HG03342 (cell line): ENCODE measurements around the gene BSND.

ENCODE experiments used
- ATAC-seq: cut with Tn5 transposase; IDR thresholded peaks from one replicate; pipeline ENCODE4 v1.9.1; 2021; ENCODE audit warnings: mild to moderate bottlenecking, moderate library complexity; ENCODE audit not compliant: unreplicated experiment

Gene BSND

GRCh38 chr1:55044617-55045397, 46.1 kb downstream of the BSND start:
- ATAC-seq, result no peak

- no peak for ATAC-seq
These were observed 46.7 kb downstream of the BSND start for GRCh38 chr1:55045430-55045829.

DNA sequence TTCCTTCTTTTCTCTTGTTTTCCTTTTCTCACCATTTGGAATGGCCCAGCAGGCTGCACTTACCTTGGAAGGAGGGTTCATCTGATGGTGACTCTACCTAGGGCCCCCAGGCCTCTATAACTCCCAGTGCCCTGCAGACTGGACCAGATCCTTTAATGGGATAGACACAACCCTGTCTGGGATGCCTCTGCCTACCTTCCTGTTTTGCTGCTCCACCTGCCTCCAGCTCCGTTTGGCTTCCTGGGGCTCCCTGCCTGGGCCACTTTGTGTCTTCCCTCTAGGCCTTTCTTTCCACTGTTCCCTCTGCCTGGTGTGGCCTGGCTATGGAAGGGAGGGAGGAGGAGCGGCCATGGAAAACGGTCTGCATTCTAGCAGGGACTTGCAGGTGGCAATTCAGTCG, 48.1 kb downstream of the BSND start:
- no peak for ATAC-seq

- no peak for ATAC-seq
These were observed 48.9 kb downstream of the BSND start for GRCh38 chr1:55047611-55048010.

DNA sequence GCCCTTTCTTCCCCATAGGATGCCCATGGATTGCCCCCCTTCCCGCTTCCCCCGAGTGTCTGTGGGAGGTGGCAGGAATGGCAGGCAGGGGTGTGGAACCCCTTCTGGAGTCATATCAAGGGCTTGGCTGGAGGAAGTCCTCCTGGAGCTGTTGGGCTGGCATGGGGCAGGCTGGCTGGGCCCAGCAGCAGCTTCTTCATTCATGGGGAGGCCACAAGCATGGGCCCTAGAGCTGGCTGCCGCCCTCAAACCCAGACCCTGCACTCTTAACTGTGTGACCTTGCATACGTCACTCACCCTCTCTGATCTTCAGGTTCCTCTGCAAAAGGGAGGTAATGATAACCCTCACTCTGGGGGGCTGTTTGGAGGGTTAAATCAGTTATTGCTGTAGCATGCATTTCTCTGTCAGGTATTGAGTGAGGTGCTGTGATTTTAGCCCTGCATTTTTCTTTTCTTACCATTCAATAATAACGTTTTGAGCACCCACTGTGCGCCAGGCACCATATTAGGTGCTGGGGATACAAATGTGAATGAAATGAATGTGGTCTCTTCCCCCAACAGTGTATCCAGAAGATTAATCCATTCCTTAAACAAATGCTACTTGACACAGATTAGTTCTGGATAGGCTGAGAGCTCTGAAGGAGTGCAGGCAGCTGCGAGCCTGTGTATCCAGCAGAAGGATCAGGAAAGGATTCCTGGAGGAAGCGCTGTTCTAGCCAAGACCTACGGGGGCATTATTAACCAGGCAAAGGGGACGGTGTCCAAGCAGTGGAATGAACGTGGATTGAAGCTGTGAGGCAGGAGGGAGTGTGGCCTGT, 49.9 kb downstream of the BSND start:
- ATAC-seq, result no peak

- ATAC-seq, result no peak
These were observed 50.7 kb downstream of the BSND start for GRCh38 chr1:55049271-55049913.

DNA sequence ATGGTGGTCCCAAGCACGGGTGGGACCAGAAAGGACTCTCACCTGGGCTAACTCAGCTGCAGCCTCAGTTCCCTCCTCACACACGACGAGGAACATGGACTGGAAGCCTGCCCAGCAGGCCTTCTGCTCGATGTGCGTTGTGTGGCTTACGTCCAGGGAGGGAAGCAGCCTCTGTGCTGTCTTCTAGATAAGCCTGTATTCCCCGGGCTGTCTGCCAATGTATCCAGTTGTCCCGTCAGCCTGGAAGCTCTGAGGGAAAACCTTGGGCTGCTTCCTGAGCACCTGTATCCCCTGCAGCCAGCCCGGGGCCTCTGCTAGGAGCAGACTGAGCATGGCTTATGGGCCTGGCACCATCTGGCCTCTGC, 51.2 kb downstream of the BSND start:
- no peak for ATAC-seq

DNA sequence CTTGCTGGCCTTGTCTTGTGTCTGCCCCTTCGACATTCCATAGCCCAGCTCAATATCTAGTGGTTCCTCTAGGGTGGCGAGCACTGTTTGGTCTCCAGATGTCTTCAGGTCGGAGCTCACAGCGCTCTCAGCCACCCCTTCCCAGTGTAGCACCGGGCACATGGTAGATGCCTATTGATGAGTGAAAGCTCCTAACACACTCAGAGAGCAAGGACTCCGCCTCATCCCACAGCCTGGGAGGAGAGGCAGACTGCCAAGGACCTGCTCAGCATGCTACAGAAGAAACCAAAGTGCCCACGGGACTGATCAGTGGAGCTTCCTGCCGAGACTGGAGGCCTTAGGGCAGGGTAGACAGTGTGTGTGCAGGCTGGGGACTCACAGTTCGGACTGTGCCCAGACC, 51.5 kb downstream of the BSND start:
- no peak for ATAC-seq

GRCh38 chr1:55051169-55051568, 52.4 kb downstream of the BSND start:
- no peak for ATAC-seq

DNA sequence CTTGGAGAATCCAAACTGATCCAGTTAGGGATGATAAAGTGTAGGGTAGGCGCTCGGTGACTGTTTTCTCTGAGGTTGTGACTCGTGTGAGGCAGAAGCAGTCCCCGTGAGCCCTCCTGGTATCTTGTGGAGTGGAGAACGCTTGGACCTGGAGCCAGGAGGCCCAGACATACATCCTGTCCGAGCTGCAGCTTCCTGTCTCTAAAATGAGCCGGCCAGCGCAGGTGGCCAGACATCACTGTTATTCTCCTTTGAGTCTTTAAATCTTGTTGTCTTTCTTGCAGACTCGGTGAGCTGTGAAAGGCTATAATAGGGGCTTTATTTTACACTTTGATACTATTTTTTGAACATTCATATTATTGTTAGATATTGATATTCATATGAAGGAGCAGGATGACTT, 52.9 kb downstream of the BSND start:
- ATAC-seq, result no peak

DNA sequence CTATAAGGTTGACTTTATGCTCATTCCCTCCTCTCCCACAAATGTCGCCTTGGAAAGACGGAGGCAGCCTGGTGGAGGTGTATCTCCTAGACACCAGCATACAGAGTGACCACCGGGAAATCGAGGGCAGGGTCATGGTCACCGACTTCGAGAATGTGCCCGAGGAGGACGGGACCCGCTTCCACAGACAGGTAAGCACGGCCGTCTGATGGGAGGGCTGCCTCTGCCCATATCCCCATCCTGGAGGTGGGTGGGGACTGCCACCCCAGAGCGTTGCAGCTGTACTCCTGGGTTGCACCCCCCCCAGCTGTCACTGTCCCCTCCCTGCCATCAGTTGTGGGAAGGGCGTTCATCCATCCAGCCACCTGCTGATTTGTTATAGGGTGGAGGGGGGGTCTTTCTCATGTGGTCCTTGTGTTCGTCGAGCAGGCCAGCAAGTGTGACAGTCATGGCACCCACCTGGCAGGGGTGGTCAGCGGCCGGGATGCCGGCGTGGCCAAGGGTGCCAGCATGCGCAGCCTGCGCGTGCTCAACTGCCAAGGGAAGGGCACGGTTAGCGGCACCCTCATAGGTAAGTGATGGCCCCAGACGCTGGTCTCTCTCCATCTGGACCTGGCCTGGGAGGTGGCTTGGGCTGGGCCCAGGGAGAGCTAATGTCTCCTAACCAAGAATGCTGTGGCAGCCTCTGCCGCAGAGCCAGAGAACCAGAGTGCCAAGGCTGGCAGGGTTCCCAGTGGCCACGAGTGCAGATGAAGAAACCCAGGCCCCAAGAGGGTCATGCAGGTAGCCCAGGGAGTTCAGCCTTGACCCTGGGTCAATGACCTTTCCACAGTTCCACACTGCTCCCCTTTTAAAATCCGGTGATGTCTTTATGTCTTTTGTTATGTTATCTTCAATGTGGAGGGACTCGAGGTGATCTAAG, 53.7 kb downstream of the BSND start:
- no peak for ATAC-seq

GRCh38 chr1:55053265-55053954, 54.7 kb downstream of the BSND start:
- no peak for ATAC-seq

- no peak for ATAC-seq
These were observed 55.7 kb downstream of the BSND start for GRCh38 chr1:55054396-55054795.

DNA sequence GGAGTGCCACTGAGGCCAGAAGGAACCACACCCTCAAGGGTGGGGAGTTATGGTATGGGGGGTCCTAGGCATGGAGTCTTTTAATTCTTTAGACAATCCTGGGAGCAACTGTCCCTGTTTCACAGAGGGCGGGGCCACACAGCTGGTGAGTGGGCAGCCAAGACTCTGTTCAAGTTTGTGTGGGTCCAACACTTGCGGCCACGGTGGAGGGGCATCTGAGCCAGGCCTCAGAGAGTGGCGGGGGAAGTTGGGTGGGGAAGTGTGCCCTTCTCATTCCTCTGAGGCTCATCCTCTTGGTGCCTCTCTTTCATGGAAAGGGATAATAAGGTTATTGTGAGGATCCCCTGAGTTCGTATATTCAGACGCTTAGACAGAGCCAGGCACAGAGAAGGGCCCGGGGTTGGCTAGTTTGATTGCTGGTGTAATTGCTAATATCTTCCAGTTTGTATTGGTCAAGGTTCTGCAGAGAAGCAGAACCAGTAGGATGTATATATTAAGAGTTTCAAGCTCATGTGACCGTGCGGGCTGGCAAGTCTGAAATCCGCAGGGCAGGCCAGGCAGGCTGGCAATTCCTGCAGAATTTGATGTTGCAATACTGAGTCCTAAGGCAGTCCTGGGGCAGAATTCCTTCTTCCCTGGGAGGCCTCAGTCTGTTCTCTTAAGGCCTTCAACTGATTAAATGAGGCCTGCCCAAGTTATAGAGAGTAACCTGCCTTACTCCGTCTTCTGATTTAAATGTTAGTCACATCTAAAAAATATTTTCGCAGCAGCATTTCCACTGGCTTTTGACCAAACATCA, 56.5 kb downstream of the BSND start:
- no peak for ATAC-seq

- no peak for ATAC-seq
These were observed 57.4 kb downstream of the BSND start for GRCh38 chr1:55055951-55056631.

- ATAC-seq, result no peak
These were observed 57.9 kb downstream of the BSND start for GRCh38 chr1:55056632-55056992.

DNA sequence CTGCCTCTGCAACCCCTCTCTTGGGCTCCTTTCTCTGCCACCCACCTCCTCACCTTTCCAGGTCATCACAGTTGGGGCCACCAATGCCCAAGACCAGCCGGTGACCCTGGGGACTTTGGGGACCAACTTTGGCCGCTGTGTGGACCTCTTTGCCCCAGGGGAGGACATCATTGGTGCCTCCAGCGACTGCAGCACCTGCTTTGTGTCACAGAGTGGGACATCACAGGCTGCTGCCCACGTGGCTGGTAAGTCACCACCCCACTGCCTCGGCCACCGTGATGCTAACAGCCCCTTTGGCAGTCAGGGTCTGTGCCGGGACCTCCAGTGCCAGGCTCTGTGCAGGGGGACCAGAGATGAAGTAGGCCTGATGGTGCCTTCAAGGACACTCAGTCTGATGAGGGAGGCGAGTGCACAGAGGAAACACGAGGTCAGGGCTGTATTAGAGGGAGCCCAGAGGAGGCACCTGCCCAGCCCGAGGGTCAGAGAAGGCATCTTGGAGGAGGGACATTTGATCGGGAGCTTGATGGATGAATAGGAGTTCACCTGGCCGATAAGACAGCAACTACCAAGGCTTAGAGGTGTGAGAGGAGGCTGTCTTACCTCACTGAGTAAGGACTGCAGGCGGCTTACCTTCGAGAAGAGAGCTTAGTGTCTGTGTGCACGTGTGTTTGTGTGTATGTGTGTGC, 58.7 kb downstream of the BSND start:
- no peak for ATAC-seq

DNA sequence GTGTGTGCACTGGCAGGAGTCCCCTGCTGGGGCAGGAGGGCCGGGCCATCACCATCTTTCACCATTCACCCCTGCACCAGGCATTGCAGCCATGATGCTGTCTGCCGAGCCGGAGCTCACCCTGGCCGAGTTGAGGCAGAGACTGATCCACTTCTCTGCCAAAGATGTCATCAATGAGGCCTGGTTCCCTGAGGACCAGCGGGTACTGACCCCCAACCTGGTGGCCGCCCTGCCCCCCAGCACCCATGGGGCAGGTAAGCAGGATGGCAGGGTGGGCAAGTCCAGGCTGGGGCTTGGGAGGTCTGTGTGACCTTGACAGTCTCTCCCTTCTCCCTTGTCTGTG, 59.2 kb downstream of the BSND start:
- no peak for ATAC-seq
